Fibroblast of villous mesenchyme (primary cell): Measurements from ENCODE around the gene HRK. TPM values are rescaled to one million over a fixed set of nuclear protein-coding genes. Genes with fewer than 3 reads are reported as not detected.

Source experiments
- DNase-seq: peaks from one replicate; pipeline ENCODE4 v3.0.0-alpha.2; 2010; ENCODE audit warnings: low read depth
- H3K4me3 ChIP-seq: 2 replicates; pipeline ENCODE4 v1.5.1; 2011; ENCODE audit warnings: low read depth, mild to moderate bottlenecking, low read length
- CTCF ChIP-seq: IDR thresholded peaks from 2 replicates; pipeline ENCODE4 v1.5.1; 2012; ENCODE audit warnings: low read depth, mild to moderate bottlenecking, low read length; ENCODE audit not compliant: insufficient read depth
- total RNA-seq: library from RNA; depleted of rRNA; stranded (reverse); fragments of >200 nt; gene quantifications from 2 replicates; pipeline ENCODE4 v1.2.3, GENCODE V29; 2012

The HRK gene
- total RNA-seq, 1 donor: not detected

- no peak for DNase-seq
- no peak for TF ChIP-seq CTCF
- H3K4me3 ChIP-seq: no peak overlapping the region
Measured at GRCh38 chr12:116812238-116812637, 69.0 kb downstream of the HRK start.

- H3K4me3 ChIP-seq: no peak overlapping the region
- no peak for DNase-seq
- no peak for TF ChIP-seq CTCF
Measured at GRCh38 chr12:116808113-116809105, 72.8 kb downstream of the HRK start.

GRCh38 chr12:116807546-116807945, 73.7 kb downstream of the HRK start:
- H3K4me3 ChIP-seq: no peak overlapping the region
- DNase-seq: no peak
- TF ChIP-seq CTCF: no peak

GRCh38 chr12:116806845-116807440, 74.3 kb downstream of the HRK start:
- no peak overlapping the region for H3K4me3 ChIP-seq
- TF ChIP-seq CTCF: no peak
- DNase-seq: no peak

Other genes starting within 250 kb of the HRK start
- gene SPRING1, start 143.4 kb downstream of the HRK start, total RNA-seq: 27.4 and 28.9 TPM in 2 replicates
- gene RNFT2, start 143.1 kb downstream of the HRK start, total RNA-seq: 6.1 and 7.3 TPM in 2 replicates
- gene FBXW8, start 29.5 kb upstream of the HRK start, total RNA-seq: 24.6 and 30.3 TPM in 2 replicates
- not detected in 2 replicates for gene TESC, start 218.0 kb upstream of the HRK start, total RNA-seq